Ascending aorta (tissue), 2 donors: ENCODE measurements around the gene ZBTB16. TPM values are rescaled to one million over a fixed set of nuclear protein-coding genes. Genes with fewer than 3 reads are reported as not detected.

Source experiments
- DNase-seq, 2 donors: peaks; one replicate each; pipeline ENCODE4 v3.0.0-alpha.2; 2019; ENCODE audit warnings: low spot score in 2 of 2
- H3K27ac ChIP-seq, 2 donors: fragments of 200-600 bp; sonication (generic); one replicate each; pipeline ENCODE4 v1.5.1; 2016 to 2017; ENCODE audit warnings: mild to moderate bottlenecking in 1 of 2
- H3K27me3 ChIP-seq: fragments of 200-600 bp; sonication (generic); one replicate; pipeline ENCODE4 v1.5.1; 2017
- H3K36me3 ChIP-seq, 2 donors: fragments of 200-600 bp; sonication (generic); one replicate each; pipeline ENCODE4 v1.5.1; 2016
- H3K4me1 ChIP-seq, 2 donors: fragments of 200-600 bp; sonication (generic); one replicate each; pipeline ENCODE4 v1.5.1; 2016 to 2017; ENCODE audit warnings: mild to moderate bottlenecking in 1 of 2
- H3K4me3 ChIP-seq, 2 donors: fragments of 200-600 bp; sonication (generic); one replicate each; pipeline ENCODE4 v1.5.1; 2016 to 2017; ENCODE audit warnings: mild to moderate bottlenecking in 1 of 2
- H3K9me3 ChIP-seq, 2 donors: fragments of 200-600 bp; sonication (generic); one replicate each; pipeline ENCODE4 v1.5.1; 2016
- intact Hi-C: fragments of 100-400 bp; cut with DNase I; formaldehyde crosslinking; loops from one replicate; pipeline ENCODE4 v1.15.1; 2023
- total RNA-seq: library from RNA; depleted of rRNA; stranded (reverse); fragments of >200 nt; gene quantifications from one replicate; pipeline ENCODE4 v1.1.0, GENCODE V29; 2016
- TF ChIP-seq, protein P1 (sequence below), 3 experiments: fragments of 200-600 bp in 2 of 3; fragments of 450-650 bp in 1 of 3; sonication (generic) in 2 of 3; IDR thresholded peaks; one replicate each; pipeline ENCODE4 v1.5.1; 2016 to 2019; ENCODE audit warnings: antibody characterized with exemption in 3 of 3, mild to moderate bottlenecking in 1 of 3, moderate library complexity in 1 of 3

Gene ZBTB16
- total RNA-seq, 1 donor from 2014 or later, result 344 TPM

DNA sequence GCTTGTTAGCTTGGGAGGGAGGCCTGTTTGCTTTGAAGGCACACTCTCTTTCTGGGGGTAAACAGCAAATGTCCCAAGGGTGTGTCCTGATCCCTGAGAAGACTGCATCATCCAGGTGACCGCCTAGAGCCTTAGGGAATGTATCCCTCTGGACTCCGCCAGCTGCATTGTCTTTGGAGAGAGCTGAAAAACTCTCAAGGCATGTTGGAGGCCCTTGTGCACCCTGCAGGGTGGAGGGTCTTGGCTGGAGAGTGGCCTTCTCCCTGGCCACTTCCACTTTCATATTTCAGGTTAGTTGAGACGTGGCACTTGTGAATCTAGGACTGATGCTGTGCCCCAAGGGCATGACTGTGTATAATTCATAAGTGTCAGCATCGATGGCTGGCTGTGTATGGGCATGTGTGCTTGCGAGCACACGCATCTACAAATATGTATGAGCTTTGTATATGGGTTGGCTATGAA is 70.6 kb downstream of the ZBTB16 start:
- Histone ChIP-seq H3K27me3 (no peaks in the 10 kb centered on the region), H3K4me1 (peaks cover 78 to 92% of the 10 kb centered on the region in 2 donors), H3K27ac (peak overlapping the region; percentile 92 to 99), H3K36me3 (peaks cover 27 to 31% of the 10 kb centered on the region in 2 donors), H3K9me3 (no peaks in the 10 kb centered on the region), H3K4me3 (peak overlapping the region in 1 of 2 donors; percentile 36)
- no peak for DNase-seq
- intact Hi-C loops, result loop anchor here (1.0 to 5.0 kb wide), 3 partner anchors 19 to 46 kb away; no protein-coding TSS in a partner anchor
- TF ChIP-seq, protein P1, sequence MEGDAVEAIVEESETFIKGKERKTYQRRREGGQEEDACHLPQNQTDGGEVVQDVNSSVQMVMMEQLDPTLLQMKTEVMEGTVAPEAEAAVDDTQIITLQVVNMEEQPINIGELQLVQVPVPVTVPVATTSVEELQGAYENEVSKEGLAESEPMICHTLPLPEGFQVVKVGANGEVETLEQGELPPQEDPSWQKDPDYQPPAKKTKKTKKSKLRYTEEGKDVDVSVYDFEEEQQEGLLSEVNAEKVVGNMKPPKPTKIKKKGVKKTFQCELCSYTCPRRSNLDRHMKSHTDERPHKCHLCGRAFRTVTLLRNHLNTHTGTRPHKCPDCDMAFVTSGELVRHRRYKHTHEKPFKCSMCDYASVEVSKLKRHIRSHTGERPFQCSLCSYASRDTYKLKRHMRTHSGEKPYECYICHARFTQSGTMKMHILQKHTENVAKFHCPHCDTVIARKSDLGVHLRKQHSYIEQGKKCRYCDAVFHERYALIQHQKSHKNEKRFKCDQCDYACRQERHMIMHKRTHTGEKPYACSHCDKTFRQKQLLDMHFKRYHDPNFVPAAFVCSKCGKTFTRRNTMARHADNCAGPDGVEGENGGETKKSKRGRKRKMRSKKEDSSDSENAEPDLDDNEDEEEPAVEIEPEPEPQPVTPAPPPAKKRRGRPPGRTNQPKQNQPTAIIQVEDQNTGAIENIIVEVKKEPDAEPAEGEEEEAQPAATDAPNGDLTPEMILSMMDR (IDR thresholded peaks at IDR 0.05), result no peak

DNA sequence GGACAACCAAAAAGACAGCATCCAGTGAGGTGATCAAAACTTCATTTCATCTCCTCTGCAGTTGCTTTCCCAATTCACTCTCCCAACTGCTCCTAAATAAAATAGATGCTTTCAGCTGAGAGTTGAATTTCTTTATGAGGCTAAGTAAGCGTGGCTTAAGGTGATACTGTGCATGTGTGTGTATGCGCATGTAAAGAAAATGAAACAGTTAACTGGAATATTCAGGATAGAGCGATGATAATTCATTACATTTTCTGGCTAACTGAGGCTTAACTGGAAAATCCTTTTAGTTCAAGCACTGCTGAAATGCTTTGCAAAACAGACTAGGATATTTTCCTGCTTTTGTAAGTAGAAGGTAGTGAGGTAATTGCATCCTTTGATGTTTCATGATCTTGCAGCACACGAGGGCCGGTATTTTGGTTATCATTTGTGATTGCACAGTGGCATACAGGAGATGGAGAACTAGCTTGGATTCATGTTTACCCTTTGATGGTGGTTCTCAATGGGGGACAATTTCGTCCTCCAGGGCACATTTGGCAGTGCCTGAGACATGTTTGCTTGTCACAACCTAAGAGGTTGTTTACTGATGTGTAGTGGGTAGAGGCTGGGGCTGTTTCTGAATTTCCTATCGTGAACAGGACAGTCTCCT is 71.2 kb downstream of the ZBTB16 start:
- Histone ChIP-seq H3K27me3 (no peaks in the 10 kb centered on the region), H3K4me3 (peak overlapping the region in 1 of 2 donors; percentile 36)

DNA sequence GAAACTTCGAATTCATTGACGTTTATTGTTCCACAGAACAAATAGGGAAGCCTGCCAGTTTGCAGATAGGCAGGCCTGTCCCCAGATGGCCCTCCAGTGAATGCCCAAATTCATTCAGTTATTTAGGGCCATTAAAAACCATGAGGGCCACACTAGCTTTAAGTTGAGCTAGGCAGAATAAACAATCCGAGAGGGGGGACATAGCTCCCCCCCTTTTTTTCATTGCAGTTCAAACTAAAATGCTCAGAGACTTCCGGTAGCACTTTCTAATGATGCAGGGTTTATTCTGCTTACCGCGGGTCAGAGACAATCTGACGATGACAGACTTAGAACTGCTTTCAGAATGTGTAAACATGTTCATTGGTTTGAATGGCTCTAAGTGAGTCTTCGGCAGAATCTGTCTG is 72.0 kb downstream of the ZBTB16 start:
- TF ChIP-seq, protein P1 (IDR thresholded peaks at IDR 0.05), result no peak
- intact Hi-C loops, result loop anchor here (2.0 to 5.0 kb wide), 2 partner anchors 21 to 36 kb away; no protein-coding TSS in a partner anchor
- Histone ChIP-seq H3K9me3 (no peaks in the 10 kb centered on the region), H3K27ac (peak overlapping the region; percentile 92 to 99), H3K4me3 (peak overlapping the region in 1 of 2 donors; percentile 36), H3K27me3 (no peaks in the 10 kb centered on the region), H3K36me3 (peaks cover 15 to 21% of the 10 kb centered on the region in 2 donors), H3K4me1 (peaks cover 72 to 94% of the 10 kb centered on the region in 2 donors)
- DNase-seq, result no peak

More for the DNA sequence above, 71.2 kb downstream of the ZBTB16 start:
- intact Hi-C loops, result loop anchor here (1.0 to 5.0 kb wide), 3 partner anchors 20 to 46 kb away; no protein-coding TSS in a partner anchor
- DNase-seq, result no peak
- H3K9me3 ChIP-seq, result no peaks in the 10 kb centered on the region
- TF ChIP-seq, protein P1 (IDR thresholded peaks at IDR 0.05), result no peak
- H3K36me3 ChIP-seq, result peaks cover 23 to 25% of the 10 kb centered on the region in 2 donors
- peaks cover 77 to 92% of the 10 kb centered on the region in 2 donors for H3K4me1 ChIP-seq
- peak overlapping the region; percentile 92 to 99 for H3K27ac ChIP-seq

DNA sequence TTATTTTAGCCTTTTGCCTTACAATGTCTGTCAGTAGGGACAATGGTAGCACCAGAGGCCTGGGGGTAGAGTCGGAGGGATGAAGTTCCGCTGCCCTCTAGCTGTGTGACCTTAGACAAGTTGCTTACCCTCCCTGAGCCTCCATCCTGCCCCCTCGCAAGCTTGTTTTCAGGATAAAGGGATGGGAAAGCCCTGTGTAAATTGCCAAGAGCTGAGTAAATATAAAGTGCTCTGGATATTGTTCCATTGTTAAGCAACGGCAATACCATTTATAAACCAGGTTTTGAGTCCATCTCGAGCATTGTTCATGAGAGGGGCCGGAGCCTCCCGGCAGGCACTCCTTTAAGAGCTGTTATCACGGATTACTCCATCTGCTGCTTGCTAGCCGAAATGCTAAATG is 72.9 kb downstream of the ZBTB16 start:
- intact Hi-C loops, result loop anchor here (5.0 kb wide), 1 partner anchor 35 kb away; no protein-coding TSS in a partner anchor
- Histone ChIP-seq H3K9me3 (no peaks in the 10 kb centered on the region), H3K36me3 (peaks cover 6 to 19% of the 10 kb centered on the region in 2 donors), H3K27ac (peak overlapping the region; percentile 92 to 99), H3K4me3 (peak overlapping the region in 1 of 2 donors; percentile 36), H3K4me1 (peaks cover 73 to 94% of the 10 kb centered on the region in 2 donors), H3K27me3 (no peaks in the 10 kb centered on the region)
- no peak for DNase-seq
- TF ChIP-seq, protein P1 (IDR thresholded peaks at IDR 0.05), result no peak

DNA sequence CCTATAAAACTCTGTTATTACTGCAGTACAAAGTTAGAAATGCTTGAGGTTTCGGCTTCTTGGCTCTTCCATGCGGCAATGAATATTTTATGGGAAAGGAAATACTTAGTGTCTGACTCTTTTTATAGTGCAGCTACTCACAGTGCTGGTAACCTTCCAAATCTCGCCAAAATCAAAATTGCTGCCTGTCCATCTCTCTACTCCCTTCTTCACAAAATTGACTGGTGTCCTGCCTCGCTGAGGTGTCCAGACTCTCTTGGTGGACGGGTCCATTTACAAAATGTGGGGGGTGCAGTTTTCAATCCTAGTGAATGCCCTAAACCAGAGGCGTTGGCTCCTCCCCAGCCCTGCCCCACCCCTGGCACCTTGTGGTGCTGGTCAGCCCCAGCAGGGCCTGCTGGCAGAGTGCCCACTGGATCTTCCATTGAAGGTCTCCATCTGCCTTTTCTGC is 73.5 kb downstream of the ZBTB16 start:
- Histone ChIP-seq H3K4me3 (peak overlapping the region; percentile 34 to 36), H3K27me3 (no peaks in the 10 kb centered on the region), H3K27ac (peak overlapping the region; percentile 92 to 99), H3K36me3 (peaks cover 3 to 17% of the 10 kb centered on the region in 2 donors), H3K4me1 (peaks cover 67 to 94% of the 10 kb centered on the region in 2 donors), H3K9me3 (no peaks in the 10 kb centered on the region)
- TF ChIP-seq, protein P1 (IDR thresholded peaks at IDR 0.05), result no peak
- intact Hi-C loops, result loop anchor here (5.0 kb wide), 1 partner anchor 34 kb away; no protein-coding TSS in a partner anchor
- DNase-seq, result peak in 1 of 2 donors; percentile 76
